HG03103 (cell line): ENCODE results near the gene MGAT4B.
"Not testable (repeated sequence)": the region's sequence is repeated elsewhere in the genome, so short reads cannot be mapped to it uniquely, and the experiment has no call there.

ENCODE experiments used
- ATAC-seq: cut with Tn5 transposase; IDR thresholded peaks from one replicate; pipeline ENCODE4 v1.9.1; 2021; ENCODE audit warnings: low read depth; ENCODE audit not compliant: unreplicated experiment

Gene MGAT4B

GRCh38 chr5:179806250-179807048 lies at the start of gene MGAT4B:
Gene MGAT4B (minus strand): TSS chr5:179806866. CDS start chr5:179806583, 283 bp downstream.
- ATAC-seq, result peak; percentile 53

GRCh38 chr5:179854356-179854755 lies 47.7 kb upstream of the MGAT4B start:
- ATAC-seq, result no peak

GRCh38 chr5:179852993-179853547 lies 46.4 kb upstream of the MGAT4B start:
- peak; percentile 89 for ATAC-seq

- ATAC-seq, result no peak
Observed at GRCh38 chr5:179841621-179842020, 35.0 kb upstream of the MGAT4B start.

- ATAC-seq, result no peak
Observed at GRCh38 chr5:179840766-179841165, 34.1 kb upstream of the MGAT4B start.

GRCh38 chr5:179840321-179840720 lies 33.7 kb upstream of the MGAT4B start:
- ATAC-seq, result no peak

GRCh38 chr5:179839328-179840256 lies 32.9 kb upstream of the MGAT4B start:
- no peak for ATAC-seq

GRCh38 chr5:179837076-179838011 lies 30.7 kb upstream of the MGAT4B start:
- ATAC-seq, result no peak

- ATAC-seq, result no peak
Observed at GRCh38 chr5:179836225-179837019, 29.8 kb upstream of the MGAT4B start.

GRCh38 chr5:179834871-179835270 lies 28.2 kb upstream of the MGAT4B start:
- ATAC-seq, result not testable (repeated sequence)

- ATAC-seq, result no peak
Observed at GRCh38 chr5:179834120-179834519, 27.5 kb upstream of the MGAT4B start.

- no peak for ATAC-seq
Observed at GRCh38 chr5:179833709-179834070, 27.0 kb upstream of the MGAT4B start.

- no peak for ATAC-seq
Observed at GRCh38 chr5:179833056-179833708, 26.5 kb upstream of the MGAT4B start.

GRCh38 chr5:179832039-179832745 lies 25.5 kb upstream of the MGAT4B start:
- no peak for ATAC-seq

GRCh38 chr5:179830818-179831468 lies 24.3 kb upstream of the MGAT4B start:
- ATAC-seq, result no peak

GRCh38 chr5:179829732-179830435 lies 23.2 kb upstream of the MGAT4B start:
- no peak for ATAC-seq

- ATAC-seq, result no peak
Observed at GRCh38 chr5:179828756-179829421, 22.2 kb upstream of the MGAT4B start.
